ENCODE data around the gene SLC43A3.
A peak's percentile ranks its signal among the peaks of the same experiment; 100 is the strongest.

The SLC43A3 gene

DNA sequence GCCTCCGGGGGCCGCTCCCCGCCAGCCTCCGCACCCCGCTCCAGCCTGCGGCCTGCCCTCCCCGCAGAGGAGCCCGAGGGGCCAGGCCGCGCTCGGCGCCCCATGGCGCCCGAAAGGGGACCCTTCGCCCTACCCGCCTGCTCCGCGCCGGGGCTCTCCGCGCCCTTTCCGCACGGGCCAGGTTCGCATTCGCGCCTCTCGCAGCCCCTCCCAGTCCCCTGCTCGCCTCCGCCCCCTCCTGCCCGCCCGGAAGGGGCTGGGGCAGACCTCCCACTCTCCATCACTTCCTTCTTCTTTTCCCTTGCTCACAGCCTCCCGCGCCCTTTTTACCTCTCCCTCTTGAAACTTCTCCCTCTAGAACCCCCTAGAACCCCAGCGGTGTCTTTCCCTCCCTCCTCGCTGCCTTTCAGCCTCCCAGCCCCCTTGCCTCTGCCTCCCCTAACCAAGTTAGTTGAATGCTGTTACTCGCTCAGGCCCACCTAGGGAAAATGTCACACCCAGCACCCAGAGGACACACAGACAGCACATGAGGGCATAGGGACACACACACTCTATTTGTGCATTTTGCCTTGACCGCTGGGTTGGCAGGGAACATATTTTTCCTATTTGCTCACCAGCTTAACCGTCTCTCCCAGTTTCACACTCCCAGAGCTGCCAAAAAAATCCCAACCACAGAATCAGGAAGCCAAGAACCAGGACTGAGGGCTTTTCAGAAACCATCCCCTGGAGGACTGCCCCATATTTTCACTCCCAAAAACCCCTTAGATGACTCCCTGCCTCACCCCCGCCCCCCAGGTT, at the start of gene SLC43A3:
Gene SLC43A3, minus strand, starts transcription at position 193 of the 798 bp plus-strand sequence. CDS start 949 bp downstream, outside the sequence.
- Mint-ChIP-seq H3K4me3 (peak within 1 kb of the TSS; percentile 98), H3K36me3 (ENCODE audit: low read depth) (peaks cover 52% of the 10 kb centered on the region), H3K27ac (peak within 1 kb of the TSS; percentile 98), H3K9me3 (no peaks in the 10 kb centered on the region), H3K4me1 (ENCODE audit: low read depth) (peaks cover 40% of the 10 kb centered on the region), H3K27me3 (no peaks in the 10 kb centered on the region)
- DNase-seq = peak; percentile 89

DNA sequence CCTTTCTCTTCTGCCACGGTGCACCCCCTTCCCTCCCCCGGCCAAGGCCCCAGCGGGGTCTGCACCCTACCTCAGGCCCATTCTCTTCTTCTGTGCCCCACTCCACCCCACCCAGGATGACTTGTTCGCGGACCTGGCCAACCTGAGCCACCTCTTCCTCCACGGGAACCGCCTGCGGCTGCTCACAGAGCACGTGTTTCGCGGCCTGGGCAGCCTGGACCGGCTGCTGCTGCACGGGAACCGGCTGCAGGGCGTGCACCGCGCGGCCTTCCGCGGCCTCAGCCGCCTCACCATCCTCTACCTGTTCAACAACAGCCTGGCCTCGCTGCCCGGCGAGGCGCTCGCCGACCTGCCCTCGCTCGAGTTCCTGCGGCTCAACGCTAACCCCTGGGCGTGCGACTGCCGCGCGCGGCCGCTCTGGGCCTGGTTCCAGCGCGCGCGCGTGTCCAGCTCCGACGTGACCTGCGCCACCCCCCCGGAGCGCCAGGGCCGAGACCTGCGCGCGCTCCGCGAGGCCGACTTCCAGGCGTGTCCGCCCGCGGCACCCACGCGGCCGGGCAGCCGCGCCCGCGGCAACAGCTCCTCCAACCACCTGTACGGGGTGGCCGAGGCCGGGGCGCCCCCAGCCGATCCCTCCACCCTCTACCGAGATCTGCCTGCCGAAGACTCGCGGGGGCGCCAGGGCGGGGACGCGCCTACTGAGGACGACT, 49.3 kb upstream of the SLC43A3 start:
- DNase-seq = peak; percentile 70
- Mint-ChIP-seq H3K4me1 (ENCODE audit: low read depth) (peaks cover 34% of the 10 kb centered on the region), H3K27me3 (peaks cover 35% of the 10 kb centered on the region), H3K4me3 (peak overlapping the region; percentile 71), H3K9me3 (no peaks in the 10 kb centered on the region), H3K36me3 (ENCODE audit: low read depth) (no peaks in the 10 kb centered on the region), H3K27ac (peak overlapping the region; percentile 64)

DNA sequence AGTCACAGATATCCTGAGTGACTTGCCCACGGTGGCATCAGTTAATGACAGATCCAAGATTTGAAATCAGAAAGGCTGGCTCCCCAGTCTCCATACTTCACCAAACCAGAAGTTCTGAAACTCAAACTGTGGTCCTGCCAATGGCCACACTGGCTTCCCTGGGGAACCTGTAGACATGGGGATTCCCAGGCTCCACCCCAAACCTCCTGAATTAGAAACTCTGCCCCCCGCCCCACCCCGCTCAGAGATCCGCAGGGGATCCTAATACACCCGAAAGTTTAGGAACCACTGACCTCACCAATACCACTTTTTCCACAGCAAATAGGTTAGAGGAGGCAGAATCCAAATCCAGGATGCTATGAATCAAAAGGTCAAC, 48.7 kb upstream of the SLC43A3 start:
- no peak for DNase-seq
- Mint-ChIP-seq H3K4me1 (ENCODE audit: low read depth) (peaks cover 34% of the 10 kb centered on the region), H3K9me3 (no peaks in the 10 kb centered on the region), H3K36me3 (ENCODE audit: low read depth) (no peaks in the 10 kb centered on the region), H3K4me3 (peak overlapping the region; percentile 58), H3K27ac (peak overlapping the region; percentile 64), H3K27me3 (peaks cover 31% of the 10 kb centered on the region)

DNA sequence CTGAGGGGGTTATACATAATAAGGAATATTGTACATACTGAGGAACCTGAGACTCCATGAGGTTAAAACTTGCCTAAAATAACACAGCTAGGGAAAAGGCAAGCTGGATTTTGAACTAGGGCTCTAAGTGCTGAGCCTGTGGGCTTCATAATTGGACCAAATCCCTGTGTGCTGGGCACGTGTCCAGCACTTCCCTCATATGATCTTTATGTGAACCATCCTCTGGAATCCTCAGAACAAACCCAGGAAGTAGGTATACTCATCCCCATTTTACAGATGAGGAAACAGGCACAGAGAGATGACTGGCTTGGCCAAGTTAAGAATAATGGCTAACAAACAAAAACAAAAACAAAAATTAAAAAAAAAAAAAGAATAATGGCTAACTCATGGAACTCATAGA, 48.3 kb upstream of the SLC43A3 start:
- peak overlapping the region; percentile 58 for H3K4me3 Mint-ChIP-seq
- H3K36me3 Mint-ChIP-seq (ENCODE audit: low read depth) = no peaks in the 10 kb centered on the region
- H3K9me3 Mint-ChIP-seq = no peaks in the 10 kb centered on the region
- peaks cover 32% of the 10 kb centered on the region for H3K4me1 Mint-ChIP-seq (ENCODE audit: low read depth)
- no peak overlapping the region for H3K27ac Mint-ChIP-seq
- no peak for DNase-seq
- H3K27me3 Mint-ChIP-seq = peaks cover 30% of the 10 kb centered on the region

- Mint-ChIP-seq H3K4me1 (ENCODE audit: low read depth) (peaks cover 31% of the 10 kb centered on the region), H3K9me3 (no peaks in the 10 kb centered on the region), H3K27me3 (peaks cover 30% of the 10 kb centered on the region), H3K4me3 (no peak overlapping the region), H3K27ac (no peak overlapping the region), H3K36me3 (ENCODE audit: low read depth) (no peaks in the 10 kb centered on the region)
- DNase-seq = no peak
These were observed 47.8 kb upstream of the SLC43A3 start for GRCh38 chr11:57474803-57475115.

- no peak for DNase-seq
These were observed 47.3 kb upstream of the SLC43A3 start for GRCh38 chr11:57474017-57474802.

GRCh38 chr11:57473285-57473841, 46.4 kb upstream of the SLC43A3 start:
- Mint-ChIP-seq H3K36me3 (ENCODE audit: low read depth) (no peaks in the 10 kb centered on the region), H3K27ac (no peak overlapping the region), H3K4me3 (no peak overlapping the region), H3K9me3 (no peaks in the 10 kb centered on the region), H3K27me3 (peaks cover 28% of the 10 kb centered on the region), H3K4me1 (ENCODE audit: low read depth) (peaks cover 30% of the 10 kb centered on the region)
- DNase-seq = no peak

More at GRCh38 chr11:57474017-57474802, 47.3 kb upstream of the SLC43A3 start:
- Mint-ChIP-seq H3K9me3 (no peaks in the 10 kb centered on the region), H3K4me3 (no peak overlapping the region), H3K27me3 (peaks cover 28% of the 10 kb centered on the region), H3K4me1 (ENCODE audit: low read depth) (peaks cover 30% of the 10 kb centered on the region), H3K36me3 (ENCODE audit: low read depth) (no peaks in the 10 kb centered on the region), H3K27ac (peak overlapping the region; percentile 28)

DNA sequence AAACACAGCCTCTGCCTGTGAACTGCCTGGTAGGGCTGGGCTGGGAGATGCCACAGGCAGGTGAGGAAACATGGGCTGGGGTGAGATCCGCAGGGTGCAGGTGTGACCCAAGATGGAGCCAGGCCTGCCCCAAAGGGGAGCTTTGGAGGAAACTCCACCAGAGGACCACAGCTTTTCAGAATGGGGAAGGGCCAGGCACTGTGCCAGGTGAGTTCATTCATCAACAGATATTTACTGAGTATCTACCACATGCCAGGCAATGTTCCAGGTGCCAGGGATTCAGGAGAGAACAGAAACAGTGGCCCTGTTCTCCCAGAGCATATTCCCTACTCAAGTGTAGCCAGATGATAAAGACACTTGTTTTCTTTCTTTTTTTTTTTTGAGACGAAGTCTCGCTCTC, 44.6 kb upstream of the SLC43A3 start:
- DNase-seq = no peak
- peaks cover 12% of the 10 kb centered on the region for H3K27me3 Mint-ChIP-seq
- H3K36me3 Mint-ChIP-seq (ENCODE audit: low read depth) = no peaks in the 10 kb centered on the region
- peaks cover 25% of the 10 kb centered on the region for H3K4me1 Mint-ChIP-seq (ENCODE audit: low read depth)
- H3K4me3 Mint-ChIP-seq = no peak overlapping the region
- H3K9me3 Mint-ChIP-seq = no peaks in the 10 kb centered on the region
- no peak overlapping the region for H3K27ac Mint-ChIP-seq

GRCh38 chr11:57469268-57469667, 42.3 kb upstream of the SLC43A3 start:
- no peak for DNase-seq
- H3K4me3 Mint-ChIP-seq = no peak overlapping the region
- H3K27me3 Mint-ChIP-seq = peaks cover 5% of the 10 kb centered on the region
- no peak overlapping the region for H3K27ac Mint-ChIP-seq
- no peaks in the 10 kb centered on the region for H3K9me3 Mint-ChIP-seq
- H3K4me1 Mint-ChIP-seq (ENCODE audit: low read depth) = peaks cover 6% of the 10 kb centered on the region
- no peaks in the 10 kb centered on the region for H3K36me3 Mint-ChIP-seq (ENCODE audit: low read depth)

GRCh38 chr11:57468276-57468675, 41.4 kb upstream of the SLC43A3 start:
- Mint-ChIP-seq H3K27me3 (peaks cover 2% of the 10 kb centered on the region), H3K27ac (no peak overlapping the region), H3K4me3 (no peak overlapping the region), H3K9me3 (no peaks in the 10 kb centered on the region), H3K4me1 (ENCODE audit: low read depth) (no peaks in the 10 kb centered on the region), H3K36me3 (ENCODE audit: low read depth) (no peaks in the 10 kb centered on the region)
- no peak for DNase-seq

- Mint-ChIP-seq H3K27me3 (peaks cover 4% of the 10 kb centered on the region), H3K4me1 (ENCODE audit: low read depth) (no peaks in the 10 kb centered on the region), H3K9me3 (no peaks in the 10 kb centered on the region), H3K27ac (no peak overlapping the region), H3K36me3 (ENCODE audit: low read depth) (no peaks in the 10 kb centered on the region), H3K4me3 (no peak overlapping the region)
- no peak for DNase-seq
These were observed 40.7 kb upstream of the SLC43A3 start for GRCh38 chr11:57467508-57468157.

- no peaks in the 10 kb centered on the region for H3K4me1 Mint-ChIP-seq (ENCODE audit: low read depth)
- H3K4me3 Mint-ChIP-seq = no peak overlapping the region
- H3K27ac Mint-ChIP-seq = no peak overlapping the region
- no peaks in the 10 kb centered on the region for H3K36me3 Mint-ChIP-seq (ENCODE audit: low read depth)
- DNase-seq = no peak
- H3K27me3 Mint-ChIP-seq = peaks cover 11% of the 10 kb centered on the region
- H3K9me3 Mint-ChIP-seq = no peaks in the 10 kb centered on the region
These were observed 39.8 kb upstream of the SLC43A3 start for GRCh38 chr11:57466680-57467079.

GRCh38 chr11:57464539-57465181, 37.7 kb upstream of the SLC43A3 start:
- peaks cover 6% of the 10 kb centered on the region for H3K4me1 Mint-ChIP-seq (ENCODE audit: low read depth)
- H3K27me3 Mint-ChIP-seq = peaks cover 25% of the 10 kb centered on the region
- no peak overlapping the region for H3K4me3 Mint-ChIP-seq
- no peak for DNase-seq
- no peak overlapping the region for H3K27ac Mint-ChIP-seq
- H3K9me3 Mint-ChIP-seq = no peaks in the 10 kb centered on the region
- H3K36me3 Mint-ChIP-seq (ENCODE audit: low read depth) = no peaks in the 10 kb centered on the region

Measured in activated T-cell treated with anti-CD3 and anti-CD28 coated beads, Interleukin-2, amount 50 U/mL, for 24 hours (primary cell).